HEK293 (cell line): ENCODE measurements around the gene PIK3R1.

Experiments
- ATF2 ChIP-seq: fragments of 450-650 bp; formaldehyde crosslinking; IDR thresholded peaks from 2 replicates; pipeline ENCODE4 v1.5.1; 2016; ENCODE audit warnings: missing biosample characterization, missing genetic modification characterization, low read depth
- CTCF ChIP-seq: fragments of 450-650 bp; formaldehyde crosslinking; IDR thresholded peaks from 2 replicates; pipeline ENCODE4 v1.5.1; 2016; ENCODE audit warnings: missing biosample characterization, missing genetic modification characterization
- KLF10 ChIP-seq: fragments of 450-650 bp; IDR thresholded peaks from 2 replicates; pipeline ENCODE4 v1.5.1; 2018; ENCODE audit warnings: missing biosample characterization, mild to moderate bottlenecking, missing genetic modification characterization
- MZF1 ChIP-seq: fragments of 450-650 bp; formaldehyde crosslinking; IDR thresholded peaks from 2 replicates; pipeline ENCODE4 v1.5.1; 2017; ENCODE audit warnings: missing biosample characterization, missing genetic modification characterization, borderline replicate concordance
- PATZ1 ChIP-seq: fragments of 450-650 bp; formaldehyde crosslinking; IDR thresholded peaks from 2 replicates; pipeline ENCODE4 v1.5.1; 2016; ENCODE audit warnings: missing biosample characterization, missing genetic modification characterization
- PRDM4 ChIP-seq: fragments of 450-650 bp; formaldehyde crosslinking; IDR thresholded peaks from 2 replicates; pipeline ENCODE4 v1.5.1; 2017; ENCODE audit warnings: missing biosample characterization, missing genetic modification characterization
- TSHZ1 ChIP-seq: fragments of 450-650 bp; formaldehyde crosslinking; IDR thresholded peaks from 2 replicates; pipeline ENCODE4 v1.5.1; 2016; ENCODE audit warnings: missing biosample characterization, missing genetic modification characterization, borderline replicate concordance
- ZBTB11 ChIP-seq: fragments of 450-650 bp; formaldehyde crosslinking; conservative IDR thresholded peaks from 2 replicates; pipeline ENCODE4 v1.5.1; 2016; ENCODE audit warnings: low read depth, missing biosample characterization, missing genetic modification characterization
- ZNF157 ChIP-seq: fragments of 450-650 bp; formaldehyde crosslinking; IDR thresholded peaks from 2 replicates; pipeline ENCODE4 v1.5.1; 2016; ENCODE audit warnings: missing biosample characterization, missing genetic modification characterization
- ZNF501 ChIP-seq: fragments of 450-650 bp; formaldehyde crosslinking; IDR thresholded peaks from 2 replicates; pipeline ENCODE4 v1.5.1; 2016; ENCODE audit warnings: missing biosample characterization, missing genetic modification characterization
- ZNF561 ChIP-seq: fragments of 450-650 bp; IDR thresholded peaks from 2 replicates; pipeline ENCODE4 v1.5.1; 2018; ENCODE audit warnings: missing biosample characterization, missing genetic modification characterization, borderline replicate concordance

- TF ChIP-seq ZBTB11 (tag by site-specific recombination) (no peak), PRDM4 (no peak), KLF10 (no peak), MZF1 (tag by site-specific recombination) (no peak), ATF2 (tag by site-specific recombination) (no peak), CTCF (tag by site-specific recombination) (no peak), TSHZ1 (tag by site-specific recombination) (no peak), ZNF157 (tag by site-specific recombination) (no peak), PATZ1 (tag by site-specific recombination) (no peak), ZNF501 (tag by site-specific recombination) (no peak), ZNF561 (tag by site-specific recombination) (no peak)
These were observed 81.3 kb downstream of the PIK3R1 start for GRCh38 chr5:68296895-68297294.
